Psoas muscle (tissue), 8 donors: ENCODE data around the gene CCDC183. TPM values are rescaled to one million over a fixed set of nuclear protein-coding genes. Genes with fewer than 3 reads are reported as not detected.
"Not testable (repeated sequence)": the region's sequence is repeated elsewhere in the genome, so short reads cannot be mapped to it uniquely, and the experiment has no call there.

Source experiments
- ATAC-seq, 4 donors: fragments of 200-7000 bp; cut with Tn5 transposase; one replicate each; pipeline ENCODE4 v1.9.1; 2020; ENCODE audit warnings: moderate library complexity in 3 of 4, mild to moderate bottlenecking in 2 of 4
- DNase-seq, 2 donors: peaks; one replicate each; pipeline ENCODE4 v3.0.0-alpha.2; 2020
- H3K27ac ChIP-seq: fragments of 200-600 bp; one replicate; pipeline ENCODE4 v1.8.0; 2022
- H3K27me3 ChIP-seq, 3 donors: fragments of 200-600 bp in 1 of 3; one replicate each; pipeline versions ENCODE4 v1.6.1 to v1.8.0; 2013 to 2022; ENCODE audit warnings: low read length in 2 of 3, mild to moderate bottlenecking in 2 of 3, moderate library complexity in 1 of 3; ENCODE audit not compliant: insufficient read depth in 3 of 3
- H3K36me3 ChIP-seq, 2 donors: fragments of 200-600 bp in 1 of 2; one replicate each; pipeline versions ENCODE4 v1.6.1 to v1.8.0; 2013 to 2022; ENCODE audit warnings: low read depth in 1 of 2, mild to moderate bottlenecking in 1 of 2, moderate library complexity in 1 of 2; ENCODE audit not compliant: insufficient read depth in 1 of 2
- H3K4me1 ChIP-seq: fragments of 200-600 bp; one replicate; pipeline ENCODE4 v1.8.0; 2022
- H3K4me3 ChIP-seq: fragments of 200-600 bp; one replicate; pipeline ENCODE4 v1.8.0; 2022; ENCODE audit warnings: mild to moderate bottlenecking
- H3K9me3 ChIP-seq: fragments of 200-600 bp; one replicate; pipeline ENCODE4 v1.8.0; 2022
- CTCF ChIP-seq: fragments of 200-600 bp; IDR thresholded peaks from one replicate; pipeline ENCODE4 v1.8.0; 2022; ENCODE audit warnings: antibody characterized with exemption
- WGBS, 3 donors: extraction: QIAGEN DNeasy Blood & Tissue Kit; methylation state at CpG; one replicate each; pipeline versions ENCODE4 v1.1.6 to v1.1.7; 2013; 5-methylcytosine and 5-hydroxymethylcytosine counted together
- intact Hi-C, 2 donors: fragments of 100-400 bp; cut with DNase I; formaldehyde crosslinking; loops; one replicate each; pipeline versions ENCODE4 v1.11.0 to v1.14.2; 2022
- polyA plus RNA-seq, 3 donors: library from polyadenylated mRNA; stranded (reverse); fragments of 200-250 nt; gene quantifications; one replicate each; pipeline ENCODE4 v1.2.3, GENCODE V29; 2013
- total RNA-seq, 4 donors: library from RNA; stranded (reverse); fragmentation: NEBNext Ultra II Directional in 2 of 4; extraction: Animal tissue kit (Norgen Biotek cat#: 25700) in 2 of 4; gene quantifications; one replicate each; pipeline versions ENCODE4 v1.2.1 to v1.2.4, GENCODE V29; 2021 to 2023
- donor health status: healthy with polysubstance abuse.
- donor health status: DM: no; HTN: no; CAD: no; lungs with moderate emphysema.
- donor health status: Bipolar disorder and iron deficiency.
- donor health status: healthy.
- donor health status: DM: yes; HTN: yes; CAD: no.
- donor health status: DM: no; HTN: no; CAD: no.
- donor health status: DM: no; HTN: no; CAD: no.
- donor health status: DM: yes; HTN: yes; CAD: no.

The CCDC183 gene
- total and polyA plus RNA-seq, 7 donors, result 0.03 to 0.08 TPM; not detected in 5

- Histone ChIP-seq H3K27me3 (no peaks in the 10 kb centered on the region), H3K36me3 (no peaks in the 10 kb centered on the region), H3K4me1 (peaks cover 1% of the 10 kb centered on the region), H3K27ac (no peak overlapping the region), H3K9me3 (no peaks in the 10 kb centered on the region), H3K4me3 (no peak overlapping the region)
- intact Hi-C loops, result loop anchor here (10.0 kb wide), 1 partner anchor 282 kb away; no protein-coding TSS in a partner anchor
- ATAC-seq (no peak), DNase-seq (no peak)
- TF ChIP-seq CTCF, result no peak
- 79 to 89% (median 84%) methylated on average over 3 of the region's 3 CpGs for WGBS, 3 donors
Observed at GRCh38 chr9:136782452-136782851, 13.7 kb upstream of the CCDC183 start.

- no peak overlapping the region for H3K4me3 ChIP-seq
- no peak overlapping the region for H3K27ac ChIP-seq
- H3K36me3 ChIP-seq, result no peaks in the 10 kb centered on the region
- H3K27me3 ChIP-seq, result no peaks in the 10 kb centered on the region
- TF ChIP-seq CTCF, result peak; percentile 39
- H3K9me3 ChIP-seq, result no peaks in the 10 kb centered on the region
- ATAC-seq (no peak), DNase-seq (no peak)
- 50 to 64% (median 58%) methylated on average over 9 of the region's 9 CpGs for WGBS, 3 donors
- intact Hi-C loops, result loop anchor here (10.0 kb wide), 1 partner anchor 280 kb away; no protein-coding TSS in a partner anchor
- peaks cover 5% of the 10 kb centered on the region for H3K4me1 ChIP-seq
Observed at GRCh38 chr9:136784249-136784996, 11.7 kb upstream of the CCDC183 start.

DNA sequence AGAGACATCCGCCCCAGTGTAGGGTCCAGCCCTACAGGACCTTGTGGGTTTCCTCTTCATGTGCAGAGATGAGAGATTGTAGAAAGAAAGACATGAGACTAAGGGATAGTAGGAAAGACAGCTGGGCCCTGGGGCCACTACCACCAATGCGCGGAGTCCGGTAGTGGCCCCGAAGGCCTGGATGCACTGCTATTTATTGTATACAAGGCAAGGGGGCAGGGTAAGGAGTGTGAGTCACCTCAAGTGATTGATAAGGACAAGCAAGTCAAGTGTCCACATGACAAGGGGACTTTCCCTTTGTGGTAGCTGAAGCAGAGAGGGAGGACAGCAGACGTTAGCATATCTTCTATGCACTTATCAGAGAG is 11.2 kb upstream of the CCDC183 start:
- intact Hi-C loops, result loop anchor here (10.0 kb wide), 1 partner anchor 280 kb away; no protein-coding TSS in a partner anchor

DNA sequence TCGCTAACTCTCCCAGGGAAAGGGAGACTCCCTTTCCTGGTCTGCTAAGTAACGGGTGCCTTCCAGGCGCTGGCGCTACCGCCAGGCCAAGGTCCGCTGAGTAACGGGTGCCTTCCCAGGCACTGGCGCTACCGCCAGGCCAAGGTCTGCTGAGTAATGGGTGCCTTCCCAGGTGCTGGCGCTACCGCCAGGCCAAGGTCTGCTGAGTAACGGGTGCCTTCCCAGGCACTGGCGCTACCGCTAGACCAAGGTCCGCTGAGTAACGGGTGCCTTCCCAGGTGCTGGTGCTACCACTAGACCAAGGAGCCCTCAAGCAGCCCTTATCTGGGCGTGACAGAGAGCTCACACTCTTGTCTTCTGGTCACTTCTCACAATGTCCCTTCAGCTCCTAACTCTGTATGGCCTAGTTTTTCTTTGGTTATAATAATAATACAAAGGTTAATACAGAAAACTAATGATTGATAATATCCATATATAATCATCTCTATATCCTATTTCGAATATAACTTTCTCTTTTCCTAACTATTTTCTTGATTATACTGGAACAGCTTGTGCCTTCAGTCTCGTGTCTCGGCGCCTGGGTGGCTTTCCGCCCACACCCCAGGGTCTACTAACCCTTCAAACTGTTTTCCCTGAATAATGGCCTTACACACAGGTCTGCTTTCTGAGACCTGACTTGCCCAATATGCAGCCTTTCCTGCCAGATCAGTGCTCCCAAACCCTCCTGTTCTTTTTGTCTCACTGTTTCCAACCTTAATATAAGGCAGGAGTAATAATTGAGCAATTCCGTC is 10.4 kb upstream of the CCDC183 start:
- not testable (repeated sequence) for H3K36me3 ChIP-seq, H3K4me3 ChIP-seq, H3K9me3 ChIP-seq, H3K27me3 ChIP-seq, DNase-seq, ATAC-seq, H3K27ac ChIP-seq
- WGBS, 3 donors, result 83 to 90% (median 87%) methylated on average over 23 of the region's 23 CpGs
- intact Hi-C loops, result loop anchor here (10.0 kb wide), 1 partner anchor 279 kb away; no protein-coding TSS in a partner anchor
- H3K4me1 ChIP-seq, result peaks cover 12% of the 10 kb centered on the region

More for the DNA sequence above, 11.2 kb upstream of the CCDC183 start:
- Histone ChIP-seq H3K27me3 (no peaks in the 10 kb centered on the region), H3K9me3 (no peaks in the 10 kb centered on the region), H3K4me3 (no peak overlapping the region), H3K27ac (no peak overlapping the region), H3K4me1 (peaks cover 6% of the 10 kb centered on the region), H3K36me3 (no peaks in the 10 kb centered on the region)
- ATAC-seq (no peak), DNase-seq (no peak)
- WGBS, 3 donors, result 89 to 96% (median 90%) methylated on average over 6 of the region's 6 CpGs
- no peak for TF ChIP-seq CTCF

- Histone ChIP-seq H3K36me3 (no peaks in the 10 kb centered on the region), H3K4me3 (no peak overlapping the region), H3K9me3 (no peaks in the 10 kb centered on the region), H3K4me1 (peaks cover 12% of the 10 kb centered on the region), H3K27ac (no peak overlapping the region), H3K27me3 (no peaks in the 10 kb centered on the region)
- WGBS, 3 donors, result 71 to 75% (median 73%) methylated on average over 10 of the region's 10 CpGs
- no peak for TF ChIP-seq CTCF
- intact Hi-C loops, result loop anchor here (10.0 kb wide), 1 partner anchor 278 kb away; no protein-coding TSS in a partner anchor
- no peak for ATAC-seq
- DNase-seq, result no peak
Observed at GRCh38 chr9:136786451-136786850, 9.7 kb upstream of the CCDC183 start.

- not testable (repeated sequence) for H3K9me3 ChIP-seq, H3K36me3 ChIP-seq, H3K4me3 ChIP-seq, ATAC-seq, DNase-seq, H3K27me3 ChIP-seq, H3K27ac ChIP-seq
- 28 to 31% (median 31%) methylated on average over 4 of the region's 4 CpGs for whole genome bisulfite sequencing, 3 donors
- intact Hi-C loops, result loop anchor here (1.0 to 10.0 kb wide), 2 partner anchors 248 to 278 kb away; no protein-coding TSS in a partner anchor
- peaks cover 13% of the 10 kb centered on the region for H3K4me1 ChIP-seq
Observed at GRCh38 chr9:136786983-136787382, 9.2 kb upstream of the CCDC183 start.
